Calu3 (cell line): ENCODE measurements around the gene PTPRN2. TPM values are rescaled to one million over a fixed set of nuclear protein-coding genes. Genes with fewer than 3 reads are reported as not detected.

Experiments used
- BruUV-seq: library from RNA; stranded (reverse); fragments of 400-500 nt; replicated peaks from 2 replicates; lab custom pipeline; 2021; lab: Mats Ljungman, UMichigan
- CTCF ChIA-PET: fragments of 300-600 bp; sonication (Branson Sonifier 250); formaldehyde crosslinking; loops from one replicate; lab custom pipeline; 2022; ENCODE audit warnings: antibody characterized with exemption; lab: Charles Lee
- DNase-seq: peaks from one replicate; pipeline ENCODE4 v3.0.0; 2022
- H3K27ac Mint-ChIP-seq: one replicate; pipeline ENCODE4 v1.8.0; 2022; ENCODE audit warnings: mixed read lengths; ENCODE audit not compliant: unreplicated experiment
- H3K27me3 Mint-ChIP-seq: one replicate; pipeline ENCODE4 v1.8.0; 2022; ENCODE audit warnings: mixed read lengths; ENCODE audit not compliant: unreplicated experiment
- H3K36me3 Mint-ChIP-seq: one replicate; pipeline ENCODE4 v1.8.0; 2022; ENCODE audit warnings: mild to moderate bottlenecking, moderate library complexity, mixed read lengths; ENCODE audit not compliant: insufficient read depth, unreplicated experiment
- H3K4me1 Mint-ChIP-seq: one replicate; pipeline ENCODE4 v1.8.0; 2022; ENCODE audit warnings: mild to moderate bottlenecking, low read depth, mixed read lengths; ENCODE audit not compliant: unreplicated experiment
- H3K4me3 Mint-ChIP-seq: one replicate; pipeline ENCODE4 v1.8.0; 2022; ENCODE audit warnings: mild to moderate bottlenecking, low read depth, moderate library complexity, mixed read lengths; ENCODE audit not compliant: unreplicated experiment
- H3K9me3 Mint-ChIP-seq: one replicate; pipeline ENCODE4 v1.8.0; 2022; ENCODE audit warnings: low read depth, mixed read lengths; ENCODE audit not compliant: unreplicated experiment
- intact Hi-C: fragments of 100-400 bp; cut with micrococcal nuclease; formaldehyde crosslinking; loops from one replicate; pipeline ENCODE4 v1.10.0; 2022; ENCODE audit not compliant: unreplicated experiment
- total RNA-seq: library from RNA; stranded (reverse); gene quantifications from 2 replicates; pipeline ENCODE4 v1.2.3, GENCODE V29; 2022
- TF ChIP-seq, protein P1 (sequence below): fragments of 200-600 bp; IDR thresholded peaks from one replicate; pipeline ENCODE4 v1.8.0; 2022; ENCODE audit warnings: antibody characterized with exemption; ENCODE audit not compliant: unreplicated experiment

PTPRN2 gene
- total RNA-seq, 1 experiment from 2014 or later, result 2.0 TPM

DNA sequence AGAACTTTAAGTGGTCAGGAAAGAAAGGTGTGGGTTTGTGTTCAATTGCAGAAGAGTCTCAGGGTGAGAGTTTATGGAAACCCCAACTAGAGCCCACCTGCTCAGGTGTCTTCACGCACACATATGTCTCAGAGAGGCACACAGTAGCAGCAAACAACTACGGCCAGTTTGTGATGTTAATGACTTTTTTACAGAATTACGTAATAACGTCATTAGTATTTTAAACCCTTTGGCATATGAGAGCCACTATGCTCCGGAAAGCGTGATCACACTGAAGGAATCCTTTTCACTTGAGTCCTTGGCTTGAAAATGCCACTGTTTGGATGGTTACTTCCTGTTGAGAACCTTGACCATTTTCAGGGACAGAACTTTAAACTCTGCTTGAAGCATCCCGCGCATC, 204.0 kb downstream of the PTPRN2 start:
- Mint-ChIP-seq H3K27me3 (no peaks in the 10 kb centered on the region), H3K4me1 (no peaks in the 10 kb centered on the region), H3K4me3 (no peak overlapping the region), H3K36me3 (no peaks in the 10 kb centered on the region), H3K9me3 (peaks cover 2% of the 10 kb centered on the region), H3K27ac (no peak overlapping the region)
- CTCF ChIA-PET, result no interaction called here
- intact Hi-C loops, result no loop called here
- no peak for DNase-seq
- BruUV-seq, result no TSS peak
- TF ChIP-seq, protein P1, sequence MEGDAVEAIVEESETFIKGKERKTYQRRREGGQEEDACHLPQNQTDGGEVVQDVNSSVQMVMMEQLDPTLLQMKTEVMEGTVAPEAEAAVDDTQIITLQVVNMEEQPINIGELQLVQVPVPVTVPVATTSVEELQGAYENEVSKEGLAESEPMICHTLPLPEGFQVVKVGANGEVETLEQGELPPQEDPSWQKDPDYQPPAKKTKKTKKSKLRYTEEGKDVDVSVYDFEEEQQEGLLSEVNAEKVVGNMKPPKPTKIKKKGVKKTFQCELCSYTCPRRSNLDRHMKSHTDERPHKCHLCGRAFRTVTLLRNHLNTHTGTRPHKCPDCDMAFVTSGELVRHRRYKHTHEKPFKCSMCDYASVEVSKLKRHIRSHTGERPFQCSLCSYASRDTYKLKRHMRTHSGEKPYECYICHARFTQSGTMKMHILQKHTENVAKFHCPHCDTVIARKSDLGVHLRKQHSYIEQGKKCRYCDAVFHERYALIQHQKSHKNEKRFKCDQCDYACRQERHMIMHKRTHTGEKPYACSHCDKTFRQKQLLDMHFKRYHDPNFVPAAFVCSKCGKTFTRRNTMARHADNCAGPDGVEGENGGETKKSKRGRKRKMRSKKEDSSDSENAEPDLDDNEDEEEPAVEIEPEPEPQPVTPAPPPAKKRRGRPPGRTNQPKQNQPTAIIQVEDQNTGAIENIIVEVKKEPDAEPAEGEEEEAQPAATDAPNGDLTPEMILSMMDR, result no peak

DNA sequence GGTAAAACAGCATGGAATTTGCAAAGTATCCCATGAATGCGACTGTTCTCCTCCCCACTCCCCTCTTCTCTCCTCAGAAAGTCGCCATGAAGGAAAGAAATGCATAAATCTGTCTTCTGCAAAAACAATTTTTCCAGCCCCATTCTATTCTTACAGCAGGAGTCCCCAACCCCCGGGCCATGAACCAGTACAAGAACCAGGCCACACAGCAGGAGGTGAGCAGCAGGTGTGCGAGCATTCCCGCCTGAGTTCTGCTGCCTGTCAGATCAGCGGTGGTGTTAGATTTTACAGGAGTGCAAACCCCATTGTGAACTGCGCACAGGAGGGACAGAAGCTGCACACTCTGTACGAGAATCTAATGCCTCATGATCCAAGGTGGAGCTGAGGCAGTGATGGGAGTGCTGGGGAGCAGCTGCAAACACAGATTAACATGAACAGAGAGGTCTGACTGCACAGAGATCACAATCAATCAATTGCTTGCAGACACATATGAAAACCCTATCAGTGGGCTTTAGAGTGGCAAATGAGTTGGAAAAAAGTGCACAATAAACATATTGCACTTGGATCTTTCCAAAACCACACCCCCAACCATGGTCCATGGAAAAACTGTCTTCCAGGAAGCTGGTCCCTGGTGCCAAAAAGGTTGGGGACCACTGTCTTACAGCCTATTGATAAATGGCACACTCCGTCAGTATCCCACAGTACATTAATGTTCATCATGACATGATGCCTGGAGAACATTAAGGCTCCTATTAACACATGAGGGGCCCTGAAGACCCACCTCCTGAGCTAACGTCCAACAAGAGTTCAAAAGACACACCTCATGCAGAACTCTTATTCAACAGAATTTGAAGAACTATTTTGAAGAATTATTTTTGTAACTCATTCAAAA, 205.0 kb downstream of the PTPRN2 start:
- Mint-ChIP-seq H3K4me1 (peaks cover 5% of the 10 kb centered on the region), H3K27me3 (no peaks in the 10 kb centered on the region), H3K36me3 (no peaks in the 10 kb centered on the region), H3K9me3 (peaks cover 4% of the 10 kb centered on the region), H3K4me3 (no peak overlapping the region), H3K27ac (no peak overlapping the region)
- CTCF ChIA-PET, result no interaction called here
- no TSS peak for BruUV-seq
- no peak for DNase-seq
- intact Hi-C loops, result no loop called here
- TF ChIP-seq, protein P1, result no peak

DNA sequence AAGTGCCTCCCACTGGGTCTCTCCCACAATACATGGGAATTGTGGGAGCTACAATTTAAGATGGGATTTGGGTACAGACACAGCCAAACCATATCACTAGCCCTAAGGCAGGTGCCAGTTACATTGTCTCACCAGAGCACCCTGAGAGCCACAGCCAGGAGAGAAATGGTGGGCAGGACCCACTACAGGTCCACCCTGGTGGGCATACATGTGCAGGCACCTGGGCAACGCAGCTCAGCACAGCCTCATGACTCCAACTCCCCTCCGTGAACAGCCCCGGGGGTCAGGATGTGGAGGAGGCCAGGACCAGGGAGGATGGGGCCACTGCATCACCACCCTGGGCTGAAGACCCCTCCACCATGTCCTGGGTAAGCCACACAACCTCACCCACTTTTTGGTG, 205.7 kb downstream of the PTPRN2 start:
- CTCF ChIA-PET, result no interaction called here
- Mint-ChIP-seq H3K27me3 (no peaks in the 10 kb centered on the region), H3K4me1 (peaks cover 7% of the 10 kb centered on the region), H3K9me3 (peaks cover 5% of the 10 kb centered on the region), H3K4me3 (no peak overlapping the region), H3K36me3 (no peaks in the 10 kb centered on the region), H3K27ac (no peak overlapping the region)
- intact Hi-C loops, result no loop called here
- no TSS peak for BruUV-seq
- TF ChIP-seq, protein P1, result no peak
- no peak for DNase-seq

DNA sequence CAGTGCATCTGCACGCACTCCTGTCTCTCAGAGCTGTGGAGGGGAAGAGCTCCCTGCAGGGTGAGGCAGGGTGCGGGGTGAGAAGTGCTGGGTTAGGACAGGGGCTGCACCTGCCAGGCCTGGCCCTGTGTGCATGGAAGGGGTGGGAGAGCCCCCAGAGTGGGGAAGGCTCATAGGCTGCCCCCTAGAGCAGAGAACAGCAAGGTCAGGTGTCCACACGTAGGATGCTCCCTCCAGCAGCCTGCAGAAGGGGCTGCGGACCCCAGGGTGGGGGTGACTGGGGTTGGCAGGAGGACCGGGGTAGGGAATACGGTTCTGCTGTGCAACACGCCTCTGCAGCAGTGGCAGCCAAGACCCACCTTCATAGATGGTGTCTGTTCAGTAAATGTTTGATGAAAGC, 208.6 kb downstream of the PTPRN2 start:
- peaks cover 5% of the 10 kb centered on the region for H3K9me3 Mint-ChIP-seq
- no peak overlapping the region for H3K27ac Mint-ChIP-seq
- no peak overlapping the region for H3K4me3 Mint-ChIP-seq
- H3K4me1 Mint-ChIP-seq, result peaks cover 7% of the 10 kb centered on the region
- no TSS peak for BruUV-seq
- TF ChIP-seq, protein P1, result no peak
- intact Hi-C loops, result no loop called here
- DNase-seq, result no peak
- peaks cover 9% of the 10 kb centered on the region for H3K27me3 Mint-ChIP-seq
- H3K36me3 Mint-ChIP-seq, result no peaks in the 10 kb centered on the region
- CTCF ChIA-PET, result no interaction called here
